Activated naive CD4-positive, alpha-beta T cell treated with anti-CD3 and anti-CD28 coated beads, Interleukin-2, amount 10 ng/mL, durations not matched to agents 5 hours and 36 hours (primary cell): Measurements from ENCODE around the gene PDHA2. TPM values are rescaled to one million over a fixed set of nuclear protein-coding genes. Genes with fewer than 3 reads are reported as not detected.

Source experiments
- total RNA-seq, 2 experiments: library from RNA; stranded (reverse); gene quantifications; one replicate each; pipeline ENCODE4 v1.2.3, GENCODE V29; 2021

Gene PDHA2
- total RNA-seq, result not detected

GRCh38 chr4:95839891-95840290 is at the start of gene PDHA2:
Gene PDHA2 (plus strand): TSS chr4:95840093. CDS start chr4:95840151, 58 bp downstream.

